ENCODE data around the gene ATF4.

Gene ATF4, protein sequence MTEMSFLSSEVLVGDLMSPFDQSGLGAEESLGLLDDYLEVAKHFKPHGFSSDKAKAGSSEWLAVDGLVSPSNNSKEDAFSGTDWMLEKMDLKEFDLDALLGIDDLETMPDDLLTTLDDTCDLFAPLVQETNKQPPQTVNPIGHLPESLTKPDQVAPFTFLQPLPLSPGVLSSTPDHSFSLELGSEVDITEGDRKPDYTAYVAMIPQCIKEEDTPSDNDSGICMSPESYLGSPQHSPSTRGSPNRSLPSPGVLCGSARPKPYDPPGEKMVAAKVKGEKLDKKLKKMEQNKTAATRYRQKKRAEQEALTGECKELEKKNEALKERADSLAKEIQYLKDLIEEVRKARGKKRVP

DNA sequence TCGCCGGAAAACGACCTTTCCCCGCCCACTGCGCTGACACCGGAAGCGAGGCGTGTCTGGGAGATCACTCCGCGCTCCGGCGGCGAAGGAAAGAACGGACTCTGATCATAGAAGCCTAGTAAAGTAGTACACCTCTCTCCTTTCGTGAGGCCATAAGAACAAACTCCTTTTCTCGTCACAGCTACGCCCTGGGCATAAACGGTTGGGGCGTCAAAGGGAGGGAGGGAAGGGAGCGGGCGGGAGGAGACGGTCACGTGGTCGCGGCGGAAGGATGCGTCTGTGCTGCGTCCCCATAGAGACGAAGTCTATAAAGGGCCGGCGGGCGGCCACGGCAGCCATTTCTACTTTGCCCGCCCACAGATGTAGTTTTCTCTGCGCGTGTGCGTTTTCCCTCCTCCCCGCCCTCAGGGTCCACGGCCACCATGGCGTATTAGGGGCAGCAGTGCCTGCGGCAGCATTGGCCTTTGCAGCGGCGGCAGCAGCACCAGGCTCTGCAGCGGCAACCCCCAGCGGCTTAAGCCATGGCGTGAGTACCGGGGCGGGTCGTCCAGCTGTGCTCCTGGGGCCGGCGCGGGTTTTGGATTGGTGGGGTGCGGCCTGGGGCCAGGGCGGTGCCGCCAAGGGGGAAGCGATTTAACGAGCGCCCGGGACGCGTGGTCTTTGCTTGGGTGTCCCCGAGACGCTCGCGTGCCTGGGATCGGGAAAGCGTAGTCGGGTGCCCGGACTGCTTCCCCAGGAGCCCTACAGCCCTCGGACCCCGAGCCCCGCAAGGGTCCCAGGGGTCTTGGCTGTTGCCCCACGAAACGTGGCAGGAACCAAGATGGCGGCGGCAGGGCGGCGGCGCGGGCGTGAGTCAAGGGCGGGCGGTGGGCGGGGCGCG lies at the start of gene ATF4:
TSS of gene ATF4 (plus strand) at position 337 of the 880 bp plus-strand sequence. CDS start 884 bp downstream, outside the sequence.
- peak; percentile 98 for DNase-seq

DNA sequence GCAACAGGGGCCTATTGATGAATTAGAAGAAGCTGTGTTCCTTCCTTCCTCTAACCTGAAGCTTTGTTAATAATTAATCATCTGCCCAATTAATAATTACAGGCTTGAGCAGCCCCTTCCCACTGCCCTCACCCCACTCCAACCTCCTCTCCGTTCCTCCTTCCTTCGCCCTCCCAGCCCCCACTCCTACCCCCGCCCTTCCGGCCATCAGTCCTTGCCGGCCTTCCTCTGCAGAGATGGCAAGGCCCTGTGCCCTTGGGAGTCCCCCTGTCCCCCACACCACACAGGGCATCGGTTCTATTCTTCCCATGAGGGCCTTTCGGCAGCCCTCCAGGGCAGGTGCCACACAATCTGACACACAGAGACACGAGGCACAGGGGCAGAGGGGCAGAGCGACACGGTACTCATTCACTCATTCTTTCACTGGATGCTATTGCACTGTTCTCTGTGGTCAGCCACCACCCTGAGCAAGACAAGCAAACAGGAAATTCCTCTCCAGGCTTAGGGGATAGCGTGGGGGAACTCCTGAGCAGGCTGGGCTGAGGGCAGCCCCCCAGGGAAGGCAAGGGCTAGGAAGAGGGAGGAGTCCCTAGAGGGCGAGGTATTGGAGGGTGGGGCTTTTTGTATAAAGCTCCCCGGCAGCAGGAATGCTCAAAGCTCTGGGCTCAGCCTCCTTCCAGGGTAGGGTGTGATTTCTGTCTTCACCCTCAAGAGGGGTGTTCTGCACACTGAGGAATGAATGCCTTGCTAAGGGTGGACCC lies 48.8 kb upstream of the ATF4 start:
- DNase-seq = no peak

GRCh38 chr22:39472570-39473556 lies 47.5 kb upstream of the ATF4 start:
- DNase-seq = no peak

DNA sequence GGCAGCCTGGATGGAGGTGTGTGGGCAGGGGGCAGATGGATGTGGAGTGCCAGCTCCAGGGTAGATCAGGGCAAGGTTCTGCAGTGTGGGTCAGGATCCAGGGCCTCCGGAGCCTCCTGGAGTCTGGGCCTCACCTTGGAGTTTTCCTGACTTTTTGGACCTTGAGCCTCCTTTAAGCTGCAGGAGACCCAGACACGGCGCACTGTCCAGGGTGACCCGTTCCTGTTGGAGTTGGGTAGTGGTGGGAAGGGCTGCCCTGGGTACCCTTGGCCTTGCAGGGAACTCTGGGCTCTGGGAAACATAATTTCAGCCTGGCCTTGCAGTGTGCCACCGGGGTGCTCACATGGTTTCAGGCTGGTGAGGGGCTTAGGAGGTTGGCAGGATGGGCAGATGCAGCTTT lies 46.5 kb upstream of the ATF4 start:
- DNase-seq = no peak

GRCh38 chr22:39474351-39475111 lies 45.8 kb upstream of the ATF4 start:
- no peak for DNase-seq

DNA sequence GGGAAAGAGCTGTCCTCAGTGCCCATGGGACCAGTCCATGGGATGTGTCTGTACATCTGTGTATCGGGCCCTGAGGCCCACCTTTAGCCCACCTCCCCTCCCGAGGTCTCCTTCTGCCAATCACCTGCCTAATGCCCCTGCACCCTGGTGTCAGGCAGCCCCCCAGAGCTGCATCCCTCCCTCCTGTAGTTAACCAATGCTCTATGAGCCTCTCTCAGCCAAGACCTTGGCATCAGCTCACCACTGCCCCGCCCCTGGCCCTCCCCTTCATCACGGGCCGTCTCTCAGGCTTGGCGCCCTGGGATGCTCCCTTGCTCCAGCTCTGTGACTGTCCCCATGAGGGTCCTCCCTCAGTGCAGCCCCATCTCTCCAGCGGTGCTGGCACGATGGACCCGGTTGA lies 45.0 kb upstream of the ATF4 start:
- no peak for DNase-seq

DNA sequence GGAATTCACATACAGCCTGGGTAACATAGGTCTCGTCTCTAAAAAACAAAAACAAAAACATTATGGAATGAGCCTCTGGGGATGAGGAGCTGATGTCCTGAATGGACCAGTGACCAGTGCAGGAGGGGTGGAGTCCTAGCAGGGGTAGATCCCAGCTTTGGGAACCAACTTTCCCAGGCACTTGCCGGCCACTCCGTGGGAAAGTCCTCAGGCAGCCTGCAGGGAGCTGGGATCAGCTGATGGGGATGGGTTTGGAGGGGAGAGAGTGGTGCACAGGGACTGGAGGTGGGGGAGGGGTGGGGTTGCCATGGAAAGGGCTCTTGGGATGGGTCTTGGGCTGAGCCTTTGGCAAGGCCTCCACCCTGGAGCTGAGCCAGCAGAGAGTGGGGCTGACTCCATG lies 44.5 kb upstream of the ATF4 start:
- no peak for DNase-seq

GRCh38 chr22:39476664-39477063 lies 43.7 kb upstream of the ATF4 start:
- DNase-seq = no peak

GRCh38 chr22:39477542-39477941 lies 42.8 kb upstream of the ATF4 start:
- DNase-seq = no peak

DNA sequence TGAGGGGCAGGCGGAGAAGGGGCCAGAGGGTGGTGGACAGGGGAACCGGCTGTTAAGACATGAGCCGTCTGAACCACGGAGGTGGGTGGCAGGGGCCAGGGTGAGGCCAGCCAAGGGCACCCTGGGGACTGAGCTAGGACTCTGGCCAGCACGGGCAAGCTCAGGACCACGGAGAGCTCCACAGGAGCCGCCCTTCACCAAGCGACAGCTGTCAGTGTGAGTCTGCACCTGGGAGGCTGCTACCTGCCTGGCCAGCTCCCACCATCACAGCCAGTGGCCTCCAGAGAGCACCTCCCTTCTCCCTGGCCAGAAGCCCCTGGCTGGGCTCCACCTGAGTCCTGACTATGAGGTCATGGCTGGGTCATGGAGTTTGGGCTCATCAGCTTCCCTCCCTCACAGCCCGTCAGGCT lies 41.9 kb upstream of the ATF4 start:
- no peak for DNase-seq

DNA sequence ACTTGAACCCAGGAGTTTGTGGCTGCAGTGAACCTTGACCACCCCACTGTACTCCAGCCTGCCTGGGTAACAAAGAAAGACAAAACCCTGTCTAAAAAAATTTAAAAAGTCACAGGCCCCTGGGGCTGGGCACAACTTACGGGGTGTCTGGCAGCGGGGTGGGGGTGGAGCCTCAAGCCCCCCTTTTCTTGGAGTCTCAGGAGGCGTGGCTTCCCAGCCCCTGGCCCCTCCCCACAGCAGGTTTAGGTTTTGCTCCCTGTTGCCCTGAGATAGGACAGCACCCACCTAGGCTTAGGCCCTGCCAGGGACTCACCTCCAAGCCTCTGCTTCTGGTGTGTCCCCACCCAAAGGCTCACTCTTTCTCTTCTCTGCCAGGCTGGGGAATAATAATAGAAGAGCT lies 41.1 kb upstream of the ATF4 start:
- DNase-seq = no peak

- no peak for DNase-seq
Observed at GRCh38 chr22:39480557-39480956, 39.8 kb upstream of the ATF4 start.

DNA sequence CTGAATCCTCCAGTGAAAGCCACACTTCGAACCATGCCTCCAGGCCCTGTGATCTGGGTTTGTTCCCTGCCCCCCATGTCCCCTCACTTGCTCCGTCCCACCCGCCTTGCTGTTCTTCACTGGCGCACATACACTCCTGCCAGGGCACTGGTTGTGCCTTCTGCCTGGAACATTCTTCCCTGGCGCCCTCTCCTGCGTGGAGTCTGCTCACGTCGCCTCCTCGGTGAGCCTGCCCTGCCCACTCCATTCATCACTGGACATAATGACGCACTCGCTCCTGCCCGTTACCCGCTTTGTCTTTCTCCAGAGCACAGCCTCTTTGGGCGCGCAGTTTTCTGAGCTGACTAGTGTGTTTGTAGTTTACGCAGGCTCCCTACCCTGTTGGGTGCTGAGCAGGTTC lies 39.3 kb upstream of the ATF4 start:
- DNase-seq = no peak

DNA sequence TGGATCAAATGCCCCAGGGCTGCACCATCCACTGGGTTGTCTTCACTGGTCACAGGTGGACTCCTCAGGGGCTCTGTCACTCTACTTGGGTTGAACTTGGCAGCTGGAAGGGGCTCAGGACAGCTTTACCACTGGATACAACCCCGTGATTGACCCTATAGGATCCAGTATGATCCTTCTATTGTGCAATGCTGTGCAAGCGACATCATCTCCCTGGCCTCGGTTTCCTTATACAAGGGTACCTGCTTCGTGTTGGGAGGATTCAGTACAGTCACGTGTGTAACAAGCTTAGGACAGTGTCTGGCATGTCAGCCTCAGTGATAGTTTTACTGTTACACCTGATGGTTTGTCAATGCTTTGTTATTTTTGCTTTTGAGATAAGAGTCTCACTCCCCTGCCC lies 38.8 kb upstream of the ATF4 start:
- DNase-seq = no peak

GRCh38 chr22:39482768-39483167 lies 37.6 kb upstream of the ATF4 start:
- DNase-seq = no peak

DNA sequence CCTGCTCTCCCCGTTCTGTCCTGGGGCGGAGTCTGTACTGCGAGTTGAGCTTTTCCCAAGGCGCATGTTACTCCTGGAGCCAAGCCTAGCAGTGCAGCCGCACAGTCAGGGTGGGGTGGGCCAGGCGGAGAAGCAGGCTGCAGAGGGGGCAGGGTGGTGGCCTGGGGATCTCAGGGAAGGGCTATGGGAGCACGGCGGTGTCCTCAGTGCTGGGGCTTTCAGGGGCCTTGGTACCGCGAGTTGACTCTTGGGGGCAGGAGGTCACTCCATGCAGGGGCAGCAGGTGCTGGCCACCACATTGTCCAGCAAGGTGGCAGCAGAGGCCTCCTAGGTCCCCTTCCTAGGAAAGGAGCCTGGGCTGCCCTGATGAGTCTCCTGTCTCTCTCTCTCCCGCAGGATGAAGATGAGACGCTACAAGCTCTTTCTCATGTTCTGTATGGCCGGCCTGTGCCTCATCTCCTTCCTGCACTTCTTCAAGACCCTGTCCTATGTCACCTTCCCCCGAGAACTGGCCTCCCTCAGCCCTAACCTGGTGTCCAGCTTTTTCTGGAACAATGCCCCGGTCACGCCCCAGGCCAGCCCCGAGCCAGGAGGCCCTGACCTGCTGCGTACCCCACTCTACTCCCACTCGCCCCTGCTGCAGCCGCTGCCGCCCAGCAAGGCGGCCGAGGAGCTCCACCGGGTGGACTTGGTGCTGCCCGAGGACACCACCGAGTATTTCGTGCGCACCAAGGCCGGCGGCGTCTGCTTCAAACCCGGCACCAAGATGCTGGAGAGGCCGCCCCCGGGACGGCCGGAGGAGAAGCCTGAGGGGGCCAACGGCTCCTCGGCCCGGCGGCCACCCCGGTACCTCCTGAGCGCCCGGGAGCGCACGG lies 33.2 kb upstream of the ATF4 start:
- no peak for DNase-seq

- DNase-seq = no peak
Observed at GRCh38 chr22:39487826-39488520, 32.4 kb upstream of the ATF4 start.

GRCh38 chr22:39488563-39489083 lies 31.7 kb upstream of the ATF4 start:
- DNase-seq = no peak

Data from CD4-positive, alpha-beta T cell treated with Interleukin-21 for 1 hour (primary cell).